Measurements from ENCODE around the gene TNS3.

The TNS3 gene

GRCh38 chr7:47239034-47239433, 342.9 kb downstream of the TNS3 start:
- DNase-seq: no peak

GRCh38 chr7:47236480-47237129, 345.3 kb downstream of the TNS3 start:
- no peak for DNase-seq

- DNase-seq: no peak
These were observed 347.9 kb downstream of the TNS3 start for GRCh38 chr7:47233996-47234395.

GRCh38 chr7:47232751-47233412, 349.0 kb downstream of the TNS3 start:
- DNase-seq: no peak

- no peak for DNase-seq
These were observed 350.3 kb downstream of the TNS3 start for GRCh38 chr7:47231627-47232026.

- no peak for DNase-seq
These were observed 350.9 kb downstream of the TNS3 start for GRCh38 chr7:47231032-47231431.

- no peak for DNase-seq
These were observed 353.4 kb downstream of the TNS3 start for GRCh38 chr7:47228386-47229014.

GRCh38 chr7:47227762-47228177, 354.1 kb downstream of the TNS3 start:
- no peak for DNase-seq

GRCh38 chr7:47226696-47227095, 355.2 kb downstream of the TNS3 start:
- no peak for DNase-seq

GRCh38 chr7:47225387-47226131, 356.4 kb downstream of the TNS3 start:
- DNase-seq: no peak

Data from effector CD4-positive, alpha-beta T cell (primary cell).